Right cardiac atrium (tissue), 5 donors: Measurements from ENCODE around the gene ASF1B. TPM values are rescaled to one million over a fixed set of nuclear protein-coding genes. Genes with fewer than 3 reads are reported as not detected.
"Not testable (repeated sequence)": the region's sequence is repeated elsewhere in the genome, so short reads cannot be mapped to it uniquely, and the experiment has no call there.

ENCODE experiments used
- ATAC-seq, 2 donors: fragments of 200-7000 bp; cut with Tn5 transposase; one replicate each; pipeline versions ENCODE4 v1.8.0 to v1.9.1; 2020; ENCODE audit warnings: moderate library complexity in 2 of 2, mild to moderate bottlenecking in 1 of 2
- DNase-seq, 3 donors: peaks; one replicate each; pipeline ENCODE4 v3.0.0-alpha.2; 2020
- H3K27ac ChIP-seq: one replicate; pipeline ENCODE4 v1.5.1; 2013; ENCODE audit warnings: mild to moderate bottlenecking, low read length, control low read depth, moderate library complexity
- H3K27me3 ChIP-seq: one replicate; pipeline ENCODE4 v1.6.1; 2013; ENCODE audit not compliant: control insufficient read depth, insufficient read depth
- H3K4me1 ChIP-seq: one replicate; pipeline ENCODE4 v1.6.1; 2013; ENCODE audit warnings: low read length; ENCODE audit not compliant: control insufficient read depth, insufficient read depth
- H3K4me3 ChIP-seq: one replicate; pipeline ENCODE4 v1.5.1; 2013; ENCODE audit warnings: low read length, control low read depth
- H3K9me3 ChIP-seq: one replicate; pipeline ENCODE4 v1.6.1; 2013; ENCODE audit warnings: low read length; ENCODE audit not compliant: control insufficient read depth
- WGBS: extraction: QIAGEN DNeasy Blood & Tissue Kit; methylation state at CpG from one replicate; pipeline ENCODE4 v1.1.7; 2013; 5-methylcytosine and 5-hydroxymethylcytosine counted together
- intact Hi-C, 4 donors: fragments of 100-400 bp; cut with DNase I; formaldehyde crosslinking; loops; one replicate each; pipeline versions ENCODE4 v1.11.0 to v1.14.0; 2022 to 2023
- long read RNA-seq, 4 donors: library from polyadenylated mRNA; unstranded; transcript quantifications; one replicate each; pipeline ENCODE4 v2.0.0, GENCODE V29; 2020 to 2021
- polyA plus RNA-seq: library from polyadenylated mRNA; stranded (reverse); fragments of 200-250 nt; gene quantifications from one replicate; pipeline ENCODE4 v1.2.3, GENCODE V29; 2013
- total RNA-seq, 4 donors: library from RNA; stranded (reverse); fragmentation: NEBNext Ultra II Directional; extraction: Animal tissue kit (Norgen Biotek cat#: 25700); gene quantifications; one replicate each; pipeline ENCODE4 v1.2.1, GENCODE V29; 2021
- donor health status: healthy with polysubstance abuse.
- donor health status: DM: no; HTN: yes; CAD: no.
- donor health status: DM: no; HTN: no; CAD: no.
- donor health status: DM: no; HTN: yes; CAD: no; lungs with severe emphysema.
- donor health status: DM: yes; HTN: yes; CAD: no.

ASF1B gene
- total RNA-seq (1 to 10 TPM in 3 of 4 donors, under 1 TPM in 1; 0.56 to 1.4 (median 1.2) TPM), polyA plus RNA-seq (0.29 TPM)
- long read RNA-seq, donor 1 = 0 reads
- long read RNA-seq, donor 2, partial matches to known transcripts = 0 of 2 reads
- long read RNA-seq, donor 2, other reads (novel, unspliced or antisense) = 0 of 2 reads
- long read RNA-seq, donor 3, partial matches to known transcripts = 0 of 2 reads
- long read RNA-seq, donor 3, other reads (novel, unspliced or antisense) = 0 of 2 reads
- long read RNA-seq, donor 4 = 0 reads

- H3K4me3 ChIP-seq = peak within 1 kb of the TSS; percentile 80
- H3K27me3 ChIP-seq = no peaks in the 10 kb centered on the region
- H3K9me3 ChIP-seq = no peaks in the 10 kb centered on the region
- WGBS = under 1% methylated on average over 78 of the region's 78 CpGs
- DNase-seq (peak; percentile 99 to 100 (median 99)), ATAC-seq (peak; percentile 96 to 97)
- intact Hi-C loops = no loop called here
- no peaks in the 10 kb centered on the region for H3K4me1 ChIP-seq
- H3K27ac ChIP-seq = peak within 1 kb of the TSS; percentile 96
These were observed at the start of gene ASF1B for GRCh38 chr19:14136509-14137281. ASF1B (minus strand) TSS chr19:14136589; CDS start chr19:14136456, 133 bp downstream.

GRCh38 chr19:14185691-14186090 lies 49.3 kb upstream of the ASF1B start:
- H3K4me3 ChIP-seq, H3K4me1 ChIP-seq, ATAC-seq, DNase-seq, intact Hi-C loops, H3K9me3 ChIP-seq, H3K27ac ChIP-seq, H3K27me3 ChIP-seq: not testable (repeated sequence)
- WGBS = 96% methylated on average over 1 of the region's 1 CpG

DNA sequence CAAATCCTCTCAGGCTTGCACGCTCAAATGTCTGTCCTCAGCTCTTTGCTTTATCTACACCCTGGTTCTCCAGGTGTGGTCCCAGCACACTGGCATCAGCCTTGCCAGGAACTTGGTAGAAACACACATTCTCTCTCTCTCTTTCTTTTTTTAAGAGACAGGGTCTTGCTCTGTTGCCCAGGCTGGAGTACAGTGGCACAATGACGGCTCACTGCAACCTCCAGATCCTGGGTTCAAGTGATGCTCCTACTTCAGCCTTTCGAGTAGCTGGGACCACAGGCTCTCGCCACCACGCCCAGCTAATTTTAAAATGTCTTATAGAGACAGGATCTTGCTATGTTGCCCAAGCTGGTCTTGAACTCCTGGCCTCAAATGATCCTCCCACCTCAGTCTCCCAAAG lies 48.8 kb upstream of the ASF1B start:
- DNase-seq (no peak), ATAC-seq (no peak)
- intact Hi-C loops = no loop called here
- Histone ChIP-seq H3K27ac (no peak overlapping the region), H3K27me3 (no peaks in the 10 kb centered on the region), H3K4me1 (no peaks in the 10 kb centered on the region), H3K9me3 (no peaks in the 10 kb centered on the region), H3K4me3 (no peak overlapping the region)
- WGBS = 97% methylated on average over 5 of the region's 5 CpGs

- Histone ChIP-seq H3K27me3 (no peaks in the 10 kb centered on the region), H3K4me1 (no peaks in the 10 kb centered on the region), H3K27ac (no peak overlapping the region), H3K4me3 (no peak overlapping the region), H3K9me3 (no peaks in the 10 kb centered on the region)
- DNase-seq (no peak), ATAC-seq (peak in 1 of 2 donors; percentile 43)
- intact Hi-C loops = no loop called here
- WGBS = 53% methylated on average over 14 of the region's 14 CpGs
These were observed 47.5 kb upstream of the ASF1B start for GRCh38 chr19:14183741-14184350.

- Histone ChIP-seq H3K27me3 (no peaks in the 10 kb centered on the region), H3K9me3 (no peaks in the 10 kb centered on the region), H3K4me1 (no peaks in the 10 kb centered on the region), H3K4me3 (no peak overlapping the region), H3K27ac (no peak overlapping the region)
- DNase-seq (no peak), ATAC-seq (peak in 1 of 2 donors; percentile 8)
- intact Hi-C loops = no loop called here
- 65% methylated on average over 8 of the region's 8 CpGs for WGBS
These were observed 46.1 kb upstream of the ASF1B start for GRCh38 chr19:14182476-14182875.

DNA sequence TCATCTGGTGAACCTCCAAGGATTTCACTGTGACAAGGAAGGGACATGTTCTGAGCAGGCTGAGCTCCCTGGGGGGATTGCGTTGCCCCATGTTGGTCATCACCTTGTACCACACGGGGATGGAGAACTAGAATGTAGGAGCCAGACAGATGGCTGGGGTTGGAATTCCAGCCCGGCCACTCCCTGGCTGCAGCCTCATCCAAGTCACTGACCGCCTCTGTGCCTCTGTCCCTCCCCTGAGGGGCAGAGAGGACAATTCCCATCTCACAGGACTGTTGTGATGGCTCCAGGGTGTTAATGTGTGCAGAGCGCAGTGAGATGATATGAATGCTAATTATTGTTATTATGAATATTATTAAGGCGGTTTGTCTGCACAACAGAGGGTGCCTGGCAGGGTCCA lies 45.5 kb upstream of the ASF1B start:
- Histone ChIP-seq H3K27ac (no peak overlapping the region), H3K9me3 (no peaks in the 10 kb centered on the region), H3K4me1 (no peaks in the 10 kb centered on the region), H3K4me3 (no peak overlapping the region), H3K27me3 (no peaks in the 10 kb centered on the region)
- DNase-seq = no peak
- ATAC-seq = no peak
- WGBS = 82% methylated on average over 6 of the region's 6 CpGs
- intact Hi-C loops = no loop called here

- H3K27me3 ChIP-seq, DNase-seq, H3K4me3 ChIP-seq, H3K9me3 ChIP-seq, H3K27ac ChIP-seq, intact Hi-C loops, ATAC-seq, H3K4me1 ChIP-seq: not testable (repeated sequence)
- WGBS = 91% methylated on average over 12 of the region's 12 CpGs
These were observed 44.8 kb upstream of the ASF1B start for GRCh38 chr19:14181199-14181598.

- WGBS = 76% methylated on average over 23 of the region's 23 CpGs
- H3K27me3 ChIP-seq = no peaks in the 10 kb centered on the region
- DNase-seq = no peak
- no peaks in the 10 kb centered on the region for H3K9me3 ChIP-seq
- H3K27ac ChIP-seq = no peak overlapping the region
- H3K4me1 ChIP-seq = peaks cover 2% of the 10 kb centered on the region
- intact Hi-C loops = no loop called here
- no peak for ATAC-seq
- H3K4me3 ChIP-seq = no peak overlapping the region
These were observed 41.2 kb upstream of the ASF1B start for GRCh38 chr19:14177496-14178074.

GRCh38 chr19:14175351-14175792 lies 39.0 kb upstream of the ASF1B start:
- Histone ChIP-seq H3K27me3 (no peaks in the 10 kb centered on the region), H3K4me3 (no peak overlapping the region), H3K9me3 (no peaks in the 10 kb centered on the region), H3K4me1 (peaks cover 2% of the 10 kb centered on the region), H3K27ac (no peak overlapping the region)
- 90% methylated on average over 6 of the region's 6 CpGs for WGBS
- no peak for DNase-seq
- intact Hi-C loops = no loop called here
- ATAC-seq = no peak

DNA sequence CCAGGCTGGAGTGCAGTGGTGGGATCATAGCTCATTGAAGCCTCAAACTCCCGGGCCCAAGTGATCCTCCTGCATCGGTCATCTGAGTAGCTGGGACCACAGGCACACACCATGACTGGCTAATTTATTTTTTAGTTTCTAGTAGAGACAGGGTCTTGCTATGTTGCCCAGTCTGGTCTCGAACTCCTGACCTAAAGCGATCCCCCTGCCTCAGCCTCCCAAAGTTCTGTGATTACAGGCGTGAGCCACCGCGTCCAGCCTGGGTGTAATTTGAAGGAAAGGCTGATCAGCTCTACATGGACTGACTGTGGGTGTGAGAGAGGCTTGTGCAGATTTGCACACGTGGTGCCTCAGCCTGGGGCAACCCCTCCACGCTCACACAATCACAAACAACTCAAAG lies 38.5 kb upstream of the ASF1B start:
- WGBS = 97% methylated on average over 9 of the region's 9 CpGs
- Histone ChIP-seq H3K27ac (no peak overlapping the region), H3K9me3 (no peaks in the 10 kb centered on the region), H3K4me3 (no peak overlapping the region), H3K27me3 (no peaks in the 10 kb centered on the region), H3K4me1 (peaks cover 2% of the 10 kb centered on the region)
- intact Hi-C loops = no loop called here
- ATAC-seq (no peak), DNase-seq (no peak)

GRCh38 chr19:14168993-14169392 lies 32.6 kb upstream of the ASF1B start:
- H3K4me1 ChIP-seq = peaks cover under 1% of the 10 kb centered on the region
- ATAC-seq = no peak
- H3K9me3 ChIP-seq = no peaks in the 10 kb centered on the region
- no peak overlapping the region for H3K4me3 ChIP-seq
- intact Hi-C loops = no loop called here
- WGBS = 88% methylated on average over 12 of the region's 12 CpGs
- DNase-seq = no peak
- H3K27ac ChIP-seq = no peak overlapping the region
- no peaks in the 10 kb centered on the region for H3K27me3 ChIP-seq
